ENCODE results near the gene RMI2.

Gene RMI2

GRCh38 chr16:11301645-11302501 lies 43.4 kb upstream of the RMI2 start:
- no peak for ATAC-seq
- no peak for TF ChIP-seq ISL1 (CRISPR knock-in tag; IDR thresholded peaks at IDR 0.05)
- no peak for TF ChIP-seq POU6F1 (CRISPR knock-in tag; IDR thresholded peaks at IDR 0.05; ENCODE audit: borderline replicate concordance, low read depth)
- TF ChIP-seq, protein P1, sequence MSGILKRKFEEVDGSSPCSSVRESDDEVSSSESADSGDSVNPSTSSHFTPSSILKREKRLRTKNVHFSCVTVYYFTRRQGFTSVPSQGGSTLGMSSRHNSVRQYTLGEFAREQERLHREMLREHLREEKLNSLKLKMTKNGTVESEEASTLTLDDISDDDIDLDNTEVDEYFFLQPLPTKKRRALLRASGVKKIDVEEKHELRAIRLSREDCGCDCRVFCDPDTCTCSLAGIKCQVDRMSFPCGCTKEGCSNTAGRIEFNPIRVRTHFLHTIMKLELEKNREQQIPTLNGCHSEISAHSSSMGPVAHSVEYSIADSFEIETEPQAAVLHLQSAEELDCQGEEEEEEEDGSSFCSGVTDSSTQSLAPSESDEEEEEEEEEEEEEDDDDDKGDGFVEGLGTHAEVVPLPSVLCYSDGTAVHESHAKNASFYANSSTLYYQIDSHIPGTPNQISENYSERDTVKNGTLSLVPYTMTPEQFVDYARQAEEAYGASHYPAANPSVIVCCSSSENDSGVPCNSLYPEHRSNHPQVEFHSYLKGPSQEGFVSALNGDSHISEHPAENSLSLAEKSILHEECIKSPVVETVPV (CRISPR knock-in tag; IDR thresholded peaks at IDR 0.05) = no peak
- TF ChIP-seq BACH2 (CRISPR knock-in tag; IDR thresholded peaks at IDR 0.05; ENCODE audit: borderline replicate concordance) = no peak
- no peak for TF ChIP-seq OSR1 (CRISPR knock-in tag; IDR thresholded peaks at IDR 0.05)
- TF ChIP-seq GLIS3 (CRISPR knock-in tag; IDR thresholded peaks at IDR 0.05) = no peak
- TF ChIP-seq ZFP3 (CRISPR knock-in tag; IDR thresholded peaks at IDR 0.05) = no peak
- no peak for TF ChIP-seq RARB (CRISPR knock-in tag; IDR thresholded peaks at IDR 0.05)
- TF ChIP-seq TOX (CRISPR knock-in tag; IDR thresholded peaks at IDR 0.05; ENCODE audit: borderline replicate concordance) = no peak
- no peak for TF ChIP-seq ESRRG (CRISPR knock-in tag; IDR thresholded peaks at IDR 0.05)
- no peak for TF ChIP-seq ZC3H10 (CRISPR knock-in tag; IDR thresholded peaks at IDR 0.05)
- TF ChIP-seq, protein P2, sequence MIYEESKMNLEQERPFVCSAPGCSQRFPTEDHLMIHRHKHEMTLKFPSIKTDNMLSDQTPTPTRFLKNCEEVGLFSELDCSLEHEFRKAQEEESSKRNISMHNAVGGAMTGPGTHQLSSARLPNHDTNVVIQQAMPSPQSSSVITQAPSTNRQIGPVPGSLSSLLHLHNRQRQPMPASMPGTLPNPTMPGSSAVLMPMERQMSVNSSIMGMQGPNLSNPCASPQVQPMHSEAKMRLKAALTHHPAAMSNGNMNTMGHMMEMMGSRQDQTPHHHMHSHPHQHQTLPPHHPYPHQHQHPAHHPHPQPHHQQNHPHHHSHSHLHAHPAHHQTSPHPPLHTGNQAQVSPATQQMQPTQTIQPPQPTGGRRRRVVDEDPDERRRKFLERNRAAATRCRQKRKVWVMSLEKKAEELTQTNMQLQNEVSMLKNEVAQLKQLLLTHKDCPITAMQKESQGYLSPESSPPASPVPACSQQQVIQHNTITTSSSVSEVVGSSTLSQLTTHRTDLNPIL (CRISPR knock-in tag; IDR thresholded peaks at IDR 0.05; ENCODE audit: low read depth) = no peak
- TF ChIP-seq ARNTL (CRISPR knock-in tag; IDR thresholded peaks at IDR 0.05; ENCODE audit: borderline replicate concordance, low read depth) = no peak

DNA sequence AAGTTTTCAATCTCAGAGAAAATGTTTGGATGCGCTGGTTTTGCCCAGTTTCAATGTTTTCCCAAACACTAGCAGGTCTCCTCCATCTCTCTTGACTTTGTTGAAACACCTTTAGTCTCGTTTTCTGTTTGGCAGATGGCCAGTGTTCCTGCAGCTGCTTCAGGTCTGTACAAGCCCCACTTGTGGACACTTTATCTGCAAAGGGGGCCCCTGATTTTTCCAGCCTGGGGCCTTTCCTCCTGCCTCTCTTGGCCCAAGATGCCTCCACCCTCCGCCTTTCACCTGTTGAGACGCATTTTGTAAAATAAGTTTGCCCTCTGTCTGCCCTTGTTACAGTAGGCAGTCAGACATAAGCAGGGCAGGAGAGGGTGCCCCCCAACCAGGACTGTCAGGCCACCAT lies 42.3 kb upstream of the RMI2 start:
- TF ChIP-seq, protein P2 (CRISPR knock-in tag; IDR thresholded peaks at IDR 0.05; ENCODE audit: low read depth) = no peak
- TF ChIP-seq SNAI2 (CRISPR knock-in tag; IDR thresholded peaks at IDR 0.05) = no peak
- TF ChIP-seq TCF4 (CRISPR knock-in tag; IDR thresholded peaks at IDR 0.05; ENCODE audit: borderline replicate concordance) = no peak
- TF ChIP-seq ZC3H10 (CRISPR knock-in tag; IDR thresholded peaks at IDR 0.05) = no peak
- TF ChIP-seq OSR1 (CRISPR knock-in tag; IDR thresholded peaks at IDR 0.05) = no peak
- TF ChIP-seq, protein P3, sequence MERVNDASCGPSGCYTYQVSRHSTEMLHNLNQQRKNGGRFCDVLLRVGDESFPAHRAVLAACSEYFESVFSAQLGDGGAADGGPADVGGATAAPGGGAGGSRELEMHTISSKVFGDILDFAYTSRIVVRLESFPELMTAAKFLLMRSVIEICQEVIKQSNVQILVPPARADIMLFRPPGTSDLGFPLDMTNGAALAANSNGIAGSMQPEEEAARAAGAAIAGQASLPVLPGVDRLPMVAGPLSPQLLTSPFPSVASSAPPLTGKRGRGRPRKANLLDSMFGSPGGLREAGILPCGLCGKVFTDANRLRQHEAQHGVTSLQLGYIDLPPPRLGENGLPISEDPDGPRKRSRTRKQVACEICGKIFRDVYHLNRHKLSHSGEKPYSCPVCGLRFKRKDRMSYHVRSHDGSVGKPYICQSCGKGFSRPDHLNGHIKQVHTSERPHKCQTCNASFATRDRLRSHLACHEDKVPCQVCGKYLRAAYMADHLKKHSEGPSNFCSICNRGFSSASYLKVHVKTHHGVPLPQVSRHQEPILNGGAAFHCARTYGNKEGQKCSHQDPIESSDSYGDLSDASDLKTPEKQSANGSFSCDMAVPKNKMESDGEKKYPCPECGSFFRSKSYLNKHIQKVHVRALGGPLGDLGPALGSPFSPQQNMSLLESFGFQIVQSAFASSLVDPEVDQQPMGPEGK (CRISPR knock-in tag; IDR thresholded peaks at IDR 0.05; ENCODE audit: borderline replicate concordance) = no peak
- TF ChIP-seq ZNF70 (CRISPR knock-in tag; IDR thresholded peaks at IDR 0.05) = no peak
- no peak for TF ChIP-seq ESRRG (CRISPR knock-in tag; IDR thresholded peaks at IDR 0.05)
- TF ChIP-seq POU6F1 (CRISPR knock-in tag; IDR thresholded peaks at IDR 0.05; ENCODE audit: borderline replicate concordance, low read depth) = no peak
- no peak for TF ChIP-seq TOX (CRISPR knock-in tag; IDR thresholded peaks at IDR 0.05; ENCODE audit: borderline replicate concordance)
- TF ChIP-seq RARB (CRISPR knock-in tag; IDR thresholded peaks at IDR 0.05) = no peak
- TF ChIP-seq BACH2 (CRISPR knock-in tag; IDR thresholded peaks at IDR 0.05; ENCODE audit: borderline replicate concordance) = no peak
- TF ChIP-seq CSDC2 (CRISPR knock-in tag; IDR thresholded peaks at IDR 0.05) = no peak
- no peak for TF ChIP-seq ZFP3 (CRISPR knock-in tag; IDR thresholded peaks at IDR 0.05)
- no peak for ATAC-seq

All from SK-N-SH treated with all-trans-retinoic acid at 6 μM for 48 hours (cell line).